ENCODE measurements around the gene RHOH.
A peak's percentile ranks its signal among the peaks of the same experiment; 100 is the strongest.

RHOH gene

GRCh38 chr4:40201898-40202297 is 5.1 kb downstream of the RHOH start:
- DNase-seq (ENCODE audit: insufficient read length, low spot score) = no peak
- TF ChIP-seq SPI1 (IDR thresholded peaks at IDR 0.05; ENCODE audit: low read depth, low read length) (no peak), POU2F2 (IDR thresholded peaks at IDR 0.05; ENCODE audit: low read depth, low read length) (no peak), POLR2AphosphoS5 (IDR thresholded peaks at IDR 0.05; ENCODE audit: low read depth, low read length) (no peak), PAX5 (IDR thresholded peaks at IDR 0.05; ENCODE audit: insufficient read depth, low read length, severe bottlenecking) (no peak), POLR2A (IDR thresholded peaks at IDR 0.05; ENCODE audit: low read depth, low read length) (no peak), TAF1 (IDR thresholded peaks at IDR 0.05; ENCODE audit: low read depth, low read length) (no peak)
- peak; percentile 63 for FAIRE-seq

- FAIRE-seq (peak; percentile 60), DNase-seq (ENCODE audit: insufficient read length, low spot score) (no peak)
- TF ChIP-seq PAX5 (IDR thresholded peaks at IDR 0.05; ENCODE audit: insufficient read depth, low read length, severe bottlenecking) = no peak
- TF ChIP-seq TAF1 (IDR thresholded peaks at IDR 0.05; ENCODE audit: low read depth, low read length) = no peak
- no peak for TF ChIP-seq POU2F2 (IDR thresholded peaks at IDR 0.05; ENCODE audit: low read depth, low read length)
- no peak for TF ChIP-seq POLR2A (IDR thresholded peaks at IDR 0.05; ENCODE audit: low read depth, low read length)
- TF ChIP-seq SPI1 (IDR thresholded peaks at IDR 0.05; ENCODE audit: low read depth, low read length) = no peak
- TF ChIP-seq POLR2AphosphoS5 (IDR thresholded peaks at IDR 0.05; ENCODE audit: low read depth, low read length) = no peak
Observed at GRCh38 chr4:40202474-40202873, 5.6 kb downstream of the RHOH start.

GRCh38 chr4:40204507-40205258 is 7.9 kb downstream of the RHOH start:
- FAIRE-seq = no peak
- no peak for DNase-seq (ENCODE audit: insufficient read length, low spot score)
- TF ChIP-seq SPI1 (IDR thresholded peaks at IDR 0.05; ENCODE audit: low read depth, low read length) (no peak), PAX5 (IDR thresholded peaks at IDR 0.05; ENCODE audit: insufficient read depth, low read length, severe bottlenecking) (no peak), POLR2A (IDR thresholded peaks at IDR 0.05; ENCODE audit: low read depth, low read length) (no peak), POLR2AphosphoS5 (IDR thresholded peaks at IDR 0.05; ENCODE audit: low read depth, low read length) (no peak), POU2F2 (IDR thresholded peaks at IDR 0.05; ENCODE audit: low read depth, low read length) (0 out of 2 replicates have a peak, but pooled peaks have one; percentile 3)

GRCh38 chr4:40205259-40206198 is 8.7 kb downstream of the RHOH start:
- FAIRE-seq = peak; percentile 94
- no peak for DNase-seq (ENCODE audit: insufficient read length, low spot score)
- TF ChIP-seq TAF1 (IDR thresholded peaks at IDR 0.05; ENCODE audit: low read depth, low read length) = no peak
- TF ChIP-seq SPI1 (IDR thresholded peaks at IDR 0.05; ENCODE audit: low read depth, low read length) = peak; percentile 98
- no peak for TF ChIP-seq PAX5 (IDR thresholded peaks at IDR 0.05; ENCODE audit: insufficient read depth, low read length, severe bottlenecking)
- TF ChIP-seq POLR2A (IDR thresholded peaks at IDR 0.05; ENCODE audit: low read depth, low read length) = peak; percentile 48; the same call in 1 of the 2 replicates
- TF ChIP-seq POU2F2 (IDR thresholded peaks at IDR 0.05; ENCODE audit: low read depth, low read length) = 0 out of 2 replicates have a peak, but pooled peaks have one; percentile 2
- 0 out of 2 replicates have a peak, but pooled peaks have one; percentile 33 for TF ChIP-seq POLR2AphosphoS5 (IDR thresholded peaks at IDR 0.05; ENCODE audit: low read depth, low read length)

GRCh38 chr4:40206426-40206825 is 9.6 kb downstream of the RHOH start:
- TF ChIP-seq SPI1 (IDR thresholded peaks at IDR 0.05; ENCODE audit: low read depth, low read length) (no peak), TAF1 (IDR thresholded peaks at IDR 0.05; ENCODE audit: low read depth, low read length) (no peak), POLR2A (IDR thresholded peaks at IDR 0.05; ENCODE audit: low read depth, low read length) (no peak), POU2F2 (IDR thresholded peaks at IDR 0.05; ENCODE audit: low read depth, low read length) (no peak), POLR2AphosphoS5 (IDR thresholded peaks at IDR 0.05; ENCODE audit: low read depth, low read length) (no peak), PAX5 (IDR thresholded peaks at IDR 0.05; ENCODE audit: insufficient read depth, low read length, severe bottlenecking) (no peak)
- no peak for DNase-seq (ENCODE audit: insufficient read length, low spot score)

GRCh38 chr4:40209401-40209800 is 12.6 kb downstream of the RHOH start:
- TF ChIP-seq POLR2AphosphoS5 (IDR thresholded peaks at IDR 0.05; ENCODE audit: low read depth, low read length) (no peak), POU2F2 (IDR thresholded peaks at IDR 0.05; ENCODE audit: low read depth, low read length) (no peak), SPI1 (IDR thresholded peaks at IDR 0.05; ENCODE audit: low read depth, low read length) (no peak), POLR2A (IDR thresholded peaks at IDR 0.05; ENCODE audit: low read depth, low read length) (no peak), TAF1 (IDR thresholded peaks at IDR 0.05; ENCODE audit: low read depth, low read length) (no peak), PAX5 (IDR thresholded peaks at IDR 0.05; ENCODE audit: insufficient read depth, low read length, severe bottlenecking) (no peak)
- DNase-seq (ENCODE audit: insufficient read length, low spot score) (no peak), FAIRE-seq (peak; percentile 56)

More at GRCh38 chr4:40206426-40206825, 9.6 kb downstream of the RHOH start:
- FAIRE-seq = peak; percentile 58

- FAIRE-seq (peak; percentile 70), DNase-seq (ENCODE audit: insufficient read length, low spot score) (no peak)
- TF ChIP-seq POU2F2 (IDR thresholded peaks at IDR 0.05; ENCODE audit: low read depth, low read length) (no peak), POLR2AphosphoS5 (IDR thresholded peaks at IDR 0.05; ENCODE audit: low read depth, low read length) (no peak), PAX5 (IDR thresholded peaks at IDR 0.05; ENCODE audit: insufficient read depth, low read length, severe bottlenecking) (no peak), POLR2A (IDR thresholded peaks at IDR 0.05; ENCODE audit: low read depth, low read length) (no peak), TAF1 (IDR thresholded peaks at IDR 0.05; ENCODE audit: low read depth, low read length) (no peak), SPI1 (IDR thresholded peaks at IDR 0.05; ENCODE audit: low read depth, low read length) (no peak)
Observed at GRCh38 chr4:40210776-40211175, 13.9 kb downstream of the RHOH start.

- no peak for DNase-seq (ENCODE audit: insufficient read length, low spot score)
- TF ChIP-seq POLR2A (IDR thresholded peaks at IDR 0.05; ENCODE audit: low read depth, low read length) (no peak), POU2F2 (IDR thresholded peaks at IDR 0.05; ENCODE audit: low read depth, low read length) (no peak), PAX5 (IDR thresholded peaks at IDR 0.05; ENCODE audit: insufficient read depth, low read length, severe bottlenecking) (no peak)
- FAIRE-seq = peak; percentile 20
Observed at GRCh38 chr4:40211224-40212185, 14.7 kb downstream of the RHOH start.

Measured in GM12891 (cell line).